GM18868 (cell line): ENCODE data around the gene VPS25.
"Not testable (repeated sequence)": the region's sequence is repeated elsewhere in the genome, so short reads cannot be mapped to it uniquely, and the experiment has no call there.

Source experiments
- ATAC-seq: cut with Tn5 transposase; IDR thresholded peaks from one replicate; pipeline ENCODE4 v1.9.1; 2021; ENCODE audit warnings: mild to moderate bottlenecking, moderate library complexity; ENCODE audit not compliant: unreplicated experiment

The VPS25 gene

DNA sequence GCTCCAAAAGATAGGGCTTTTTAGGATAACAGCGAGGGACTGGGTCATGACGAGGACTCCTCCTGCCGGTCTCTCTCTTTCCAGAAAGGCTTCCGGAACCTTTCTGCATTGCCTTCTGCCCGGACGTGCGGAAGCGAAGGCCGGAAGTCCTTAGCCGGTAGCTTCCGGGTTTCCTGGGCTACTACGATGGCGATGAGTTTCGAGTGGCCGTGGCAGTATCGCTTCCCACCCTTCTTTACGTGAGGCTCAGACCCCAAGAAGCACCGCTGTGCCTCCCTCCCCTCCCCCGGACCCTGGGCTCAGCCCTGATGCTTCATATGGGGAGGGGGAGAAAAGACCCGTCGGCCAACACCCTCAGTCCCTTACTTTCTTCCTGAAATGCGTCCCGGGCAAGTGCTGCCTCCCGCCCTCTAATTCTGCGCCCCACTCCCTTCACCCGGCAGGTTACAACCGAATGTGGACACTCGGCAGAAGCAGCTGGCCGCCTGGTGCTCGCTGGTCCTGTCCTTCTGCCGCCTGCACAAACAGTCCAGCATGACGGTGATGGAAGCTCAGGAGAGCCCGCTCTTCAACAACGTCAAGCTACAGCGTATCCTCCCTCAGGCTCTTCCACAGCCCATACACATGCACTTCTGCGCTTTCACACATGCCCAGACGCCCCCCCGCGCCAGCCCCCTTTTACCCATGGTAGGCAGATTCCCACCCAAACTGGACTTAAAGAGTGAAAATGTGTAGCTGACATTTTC, at the start of gene VPS25:
TSS of gene VPS25 (plus strand) at position 160 of the 746 bp plus-strand sequence. CDS start at position 187, 27 bp downstream.
- ATAC-seq = peak; percentile 62

GRCh38 chr17:42723636-42724035, 49.6 kb upstream of the VPS25 start:
- no peak for ATAC-seq

GRCh38 chr17:42725143-42725542, 48.1 kb upstream of the VPS25 start:
- no peak for ATAC-seq

- no peak for ATAC-seq
Measured at GRCh38 chr17:42740699-42741098, 32.5 kb upstream of the VPS25 start.

DNA sequence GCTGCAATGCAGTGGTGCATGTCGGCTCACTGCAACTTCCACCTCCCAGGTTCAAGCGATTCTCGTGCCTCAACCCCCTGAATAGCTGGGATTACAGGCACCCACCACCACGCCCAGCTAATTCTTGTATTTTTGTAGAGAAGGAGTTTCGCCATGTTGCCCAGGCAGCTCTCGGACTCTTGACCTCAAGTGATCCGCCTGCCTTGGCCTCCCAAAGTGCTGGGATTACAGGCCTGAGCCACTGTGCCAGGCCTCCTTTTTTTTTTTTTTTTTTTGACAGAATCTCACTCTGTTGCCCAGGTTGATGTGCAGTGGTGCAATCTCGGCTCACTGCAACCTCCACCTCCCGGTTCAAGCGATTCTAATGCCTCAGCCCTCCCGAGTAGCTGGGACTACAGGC, 30.3 kb upstream of the VPS25 start:
- ATAC-seq = not testable (repeated sequence)

GRCh38 chr17:42743595-42744282, 29.5 kb upstream of the VPS25 start:
- ATAC-seq = no peak

GRCh38 chr17:42744283-42744805, 28.9 kb upstream of the VPS25 start:
- peak; percentile 57 for ATAC-seq

GRCh38 chr17:42744806-42745617, 28.2 kb upstream of the VPS25 start, which contains the start of gene EZH1:
Gene EZH1, minus strand, starts transcription at chr17:42745040. Its CDS starts 16,099 bp downstream, at chr17:42728941.
- ATAC-seq = peak; percentile 82

GRCh38 chr17:42748202-42748907, 24.9 kb upstream of the VPS25 start:
- no peak for ATAC-seq

GRCh38 chr17:42748908-42749798, 24.1 kb upstream of the VPS25 start:
- no peak for ATAC-seq

DNA sequence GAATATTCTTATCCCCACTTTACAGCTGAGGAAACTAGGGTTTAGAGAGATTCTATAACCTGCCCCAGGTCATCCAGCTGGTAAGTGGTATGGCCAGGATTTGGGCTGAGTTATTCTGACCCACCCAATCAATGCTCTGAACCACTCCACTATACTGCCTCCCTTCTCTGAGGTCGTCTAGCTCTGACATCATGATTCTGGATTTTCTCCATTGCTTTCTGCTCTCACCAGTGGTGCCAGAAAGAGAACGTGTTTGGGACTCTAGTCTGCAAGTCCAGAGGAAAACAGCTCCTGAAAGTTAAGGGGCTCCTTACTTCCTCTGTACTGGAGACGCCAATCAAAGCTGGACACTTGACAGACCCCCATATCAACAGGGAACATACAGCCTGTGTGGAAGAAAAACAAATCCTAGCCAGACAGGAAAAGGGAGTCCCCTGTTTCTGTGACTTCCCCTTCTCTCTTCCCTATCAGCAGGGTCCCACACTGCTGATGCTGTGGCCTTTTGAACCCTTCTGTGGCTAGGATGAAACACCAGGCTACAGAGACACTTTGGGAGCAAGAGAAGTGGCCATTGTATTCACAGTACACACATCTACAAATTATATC, 22.4 kb upstream of the VPS25 start:
- no peak for ATAC-seq

DNA sequence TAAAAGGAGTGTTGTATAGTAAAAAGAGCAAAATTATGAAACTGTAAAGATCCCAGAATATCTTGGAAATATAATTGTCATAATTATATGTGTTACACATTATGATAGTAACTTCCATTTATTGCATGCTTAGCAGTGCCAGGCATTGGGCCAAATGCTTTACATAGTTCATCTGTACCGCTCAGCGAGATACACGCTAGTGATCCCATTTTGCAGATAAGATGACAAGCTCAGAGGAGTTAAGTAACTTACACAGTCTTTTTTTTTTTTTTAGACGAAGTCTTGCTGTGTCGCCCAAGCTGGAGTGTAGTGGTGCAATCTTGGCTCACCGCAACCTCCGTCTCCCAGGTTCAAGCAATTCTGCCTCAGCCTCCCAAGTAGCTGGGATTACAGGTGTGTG, 21.6 kb upstream of the VPS25 start:
- no peak for ATAC-seq

DNA sequence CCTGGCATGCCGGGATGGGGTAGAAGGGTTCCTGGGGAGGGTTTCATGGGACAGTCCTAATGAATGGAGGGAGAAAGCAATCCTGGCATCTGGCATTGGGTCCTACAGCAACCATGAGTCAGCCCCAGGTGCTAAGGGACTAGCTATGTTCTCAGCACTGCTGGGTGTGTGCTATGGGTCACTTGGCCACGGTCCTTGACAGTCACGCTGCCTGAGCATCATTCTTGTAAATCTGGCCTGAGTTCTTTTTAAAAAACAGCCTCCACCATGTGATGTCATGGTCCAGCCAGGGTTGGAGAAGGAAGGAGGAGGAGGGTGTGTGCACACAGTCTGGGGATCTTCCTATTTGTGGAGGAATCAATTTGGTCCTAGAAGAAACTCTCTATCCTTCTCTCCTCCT, 18.5 kb upstream of the VPS25 start:
- ATAC-seq = no peak

GRCh38 chr17:42759982-42760651, 13.1 kb upstream of the VPS25 start:
- peak; percentile 50 for ATAC-seq

DNA sequence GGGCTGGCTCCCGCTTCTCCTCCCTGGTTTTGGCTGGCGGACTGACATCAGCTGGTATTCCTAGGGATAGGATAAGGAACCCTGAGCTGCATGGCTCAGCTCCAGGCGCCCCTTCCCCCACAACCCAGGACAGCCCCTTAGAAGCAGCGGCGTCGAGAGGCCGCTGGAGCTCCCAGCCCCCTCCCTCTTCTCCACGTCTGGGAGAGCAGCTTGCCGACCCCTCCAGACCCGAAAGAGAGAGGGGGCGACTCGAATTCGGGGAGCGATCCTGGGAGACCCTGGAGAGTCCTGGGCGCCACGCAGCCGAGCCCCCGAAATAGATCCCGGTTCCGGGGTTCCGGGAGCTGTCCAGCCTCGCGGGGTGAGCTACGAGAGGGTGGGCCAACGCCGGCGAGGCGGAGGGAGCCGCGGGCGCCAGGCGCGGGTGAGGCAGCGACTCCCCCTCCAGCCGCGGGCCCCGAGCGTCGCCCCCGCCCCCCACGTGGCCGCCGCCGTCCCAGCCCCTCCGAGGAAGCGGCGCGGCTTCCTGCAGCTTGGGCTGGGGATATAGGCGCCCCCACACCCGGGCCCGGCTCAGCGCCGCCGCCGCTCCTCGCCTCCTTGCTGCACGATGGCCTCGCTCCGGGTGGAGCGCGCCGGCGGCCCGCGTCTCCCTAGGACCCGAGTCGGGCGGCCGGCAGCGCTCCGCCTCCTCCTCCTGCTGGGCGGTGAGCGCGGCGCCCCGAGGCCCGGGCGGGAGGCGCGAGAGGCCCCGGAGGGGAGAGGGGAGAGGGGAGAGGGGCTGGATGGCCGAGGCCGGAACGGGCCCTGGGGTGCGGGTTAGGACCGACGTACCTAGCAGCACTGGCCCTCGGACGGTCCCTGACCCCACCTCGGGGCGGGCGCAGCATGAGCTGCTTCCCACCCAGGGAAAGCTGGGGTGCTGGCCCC, 12.3 kb upstream of the VPS25 start, which contains the start of gene RAMP2:
TSS of gene RAMP2 (plus strand) at position 576 of the 930 bp plus-strand sequence. CDS start at position 611, 35 bp downstream.
- no peak for ATAC-seq

- no peak for ATAC-seq
Measured at GRCh38 chr17:42761638-42762037, 11.6 kb upstream of the VPS25 start.

GRCh38 chr17:42766124-42766523, 7.1 kb upstream of the VPS25 start:
- ATAC-seq = no peak
